Measurements from ENCODE around the gene KBTBD7. TPM values are rescaled to one million over a fixed set of nuclear protein-coding genes. Genes with fewer than 3 reads are reported as not detected.

The KBTBD7 gene
- total RNA-seq, 1 donor from 2014 or later = 8.4 TPM

GRCh38 chr13:41145136-41145908 lies 49.0 kb downstream of the KBTBD7 start:
- Histone ChIP-seq H3K4me1 (no peaks in the 10 kb centered on the region), H3K36me3 (no peaks in the 10 kb centered on the region), H3K9me3 (peaks cover 26% of the 10 kb centered on the region), H3K27me3 (ENCODE audit: low read depth) (no peaks in the 10 kb centered on the region), H3K27ac (no peak overlapping the region), H3K4me3 (no peak overlapping the region)
- no peak for ATAC-seq
- no peak for TF ChIP-seq CTCF (IDR thresholded peaks at IDR 0.05)
- intact Hi-C loops (cut with DNase I) = no loop called here
- no peak for DNase-seq

- Histone ChIP-seq H3K27me3 (ENCODE audit: low read depth) (no peaks in the 10 kb centered on the region), H3K4me3 (no peak overlapping the region), H3K4me1 (no peaks in the 10 kb centered on the region), H3K9me3 (peaks cover 23% of the 10 kb centered on the region), H3K36me3 (no peaks in the 10 kb centered on the region), H3K27ac (no peak overlapping the region)
- ATAC-seq (no peak), DNase-seq (no peak)
- intact Hi-C loops (cut with DNase I) = no loop called here
- no peak for TF ChIP-seq CTCF (IDR thresholded peaks at IDR 0.05)
These were observed 49.8 kb downstream of the KBTBD7 start for GRCh38 chr13:41144576-41144975.

Other genes with a start within 250 kb of the KBTBD7 start
- 98.1 TPM for gene ELF1, start 175.3 kb downstream of the KBTBD7 start, total RNA-seq
- gene WBP4, start 133.1 kb downstream of the KBTBD7 start, total RNA-seq = 10.8 TPM
- 6.0 TPM for gene KBTBD6, start 61.8 kb downstream of the KBTBD7 start, total RNA-seq
- 13.7 TPM for gene MTRF1, start 69.0 kb upstream of the KBTBD7 start, total RNA-seq
- 14.9 TPM for gene NAA16, start 116.7 kb upstream of the KBTBD7 start, total RNA-seq

All from lower lobe of right lung (tissue), 2 donors.